SK-N-MC (cell line): ENCODE measurements around the gene CCDC57.

Source experiments
- EZH2 ChIP-seq: fragments of 200-600 bp; sonication (generic); IDR thresholded peaks from one replicate; pipeline ENCODE4 v1.6.1; 2017; ENCODE audit warnings: antibody characterized with exemption
- POLR2AphosphoS5 ChIP-seq: IDR thresholded peaks from 2 replicates; pipeline ENCODE4 v1.6.1; 2012; ENCODE audit warnings: mild to moderate bottlenecking, low read depth, low read length, borderline replicate concordance

DNA sequence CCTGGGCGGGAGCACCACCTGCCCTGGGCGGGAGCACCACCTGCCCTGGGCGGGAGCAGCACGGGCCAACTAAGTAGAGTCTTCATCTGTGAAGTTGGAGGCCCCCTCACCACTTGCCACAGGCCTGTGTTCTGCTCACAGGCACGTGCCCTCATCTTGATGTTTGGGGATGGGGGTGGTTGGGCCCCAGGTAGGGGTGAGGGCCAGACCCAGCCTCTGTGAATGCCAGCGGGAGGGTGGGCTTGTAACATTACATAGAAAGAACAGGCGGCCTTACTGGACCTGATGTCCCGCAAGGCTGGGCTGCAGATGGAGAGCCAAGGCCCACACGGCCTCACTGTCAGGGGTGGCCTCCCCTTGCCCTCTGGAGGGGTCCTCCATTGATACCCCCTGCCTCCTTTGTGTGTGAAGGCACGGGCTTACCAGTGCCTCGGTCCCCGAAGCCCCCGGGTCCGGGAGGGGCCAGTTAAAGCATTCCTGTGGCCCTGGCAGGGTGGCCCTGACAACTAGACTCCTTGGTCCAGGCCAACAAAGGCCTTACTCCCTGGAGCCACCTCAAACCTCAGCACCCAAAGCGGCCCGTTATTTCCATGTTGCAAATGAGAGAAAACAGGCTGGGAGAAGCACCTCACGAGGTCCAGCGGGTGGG, 15.1 kb upstream of the CCDC57 start:
- TF ChIP-seq POLR2AphosphoS5 (no peak), EZH2 (no peak)
